ENCODE data around the gene ZNF90. TPM values are rescaled to one million over a fixed set of nuclear protein-coding genes. Genes with fewer than 3 reads are reported as not detected.
"Not testable (repeated sequence)": the region's sequence is repeated elsewhere in the genome, so short reads cannot be mapped to it uniquely, and the experiment has no call there.

ZNF90 gene
- total RNA-seq, 2 experiments from 2014 or later, result 7.8 to 8.5 TPM

DNA sequence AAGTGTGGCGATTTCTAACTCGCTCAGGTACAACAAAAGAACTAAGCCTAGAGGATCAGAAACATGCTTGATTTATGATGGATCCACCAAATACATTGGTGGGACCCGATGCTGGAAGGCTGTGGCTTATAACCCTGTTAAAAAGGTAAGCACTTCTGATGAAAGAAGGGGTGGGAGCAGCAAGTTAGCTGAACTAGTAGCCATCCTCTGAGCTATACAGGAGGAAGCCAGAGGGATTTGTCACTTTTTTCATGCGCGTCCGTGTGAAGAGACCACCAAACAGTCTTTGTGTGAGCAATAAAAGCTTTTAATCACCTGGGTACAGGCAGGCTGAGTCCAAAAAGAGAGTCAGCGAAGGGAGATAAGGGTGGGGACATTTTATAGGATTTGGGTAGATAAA lies 9.2 kb upstream of the ZNF90 start:
- CTCF ChIA-PET; H3K27ac Mint-ChIP-seq; H3K4me3 Mint-ChIP-seq; POLR2A ChIA-PET; H3K36me3 Mint-ChIP-seq (ENCODE audit: low read depth); H3K27me3 Mint-ChIP-seq; DNase-seq; H3K4me1 Mint-ChIP-seq: not testable (repeated sequence)
- H3K9me3 Mint-ChIP-seq, result peaks cover 33% of the 10 kb centered on the region

DNA sequence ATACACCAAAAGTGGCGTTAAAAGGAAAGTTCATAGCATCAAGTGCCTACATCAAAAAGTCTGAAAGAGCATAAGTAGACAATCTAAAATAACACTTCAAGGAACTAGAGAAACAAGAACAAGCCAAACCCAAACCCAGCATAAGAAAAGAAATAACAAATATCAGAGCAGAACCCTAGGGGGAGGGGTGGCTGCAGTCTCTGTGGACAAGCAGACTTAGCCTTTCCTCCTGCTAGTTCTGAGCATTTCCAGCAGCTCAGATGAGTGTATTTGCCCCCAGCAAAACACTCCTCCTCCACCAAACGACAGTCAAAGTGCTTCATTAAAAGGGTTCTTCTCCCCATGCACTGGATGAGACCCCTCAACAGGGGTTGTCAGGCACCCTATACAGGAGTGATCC lies 7.1 kb upstream of the ZNF90 start:
- POLR2A ChIA-PET, result no interaction called here
- Mint-ChIP-seq H3K36me3 (ENCODE audit: low read depth) (peaks cover 4% of the 10 kb centered on the region), H3K27ac (no peak overlapping the region), H3K27me3 (no peaks in the 10 kb centered on the region), H3K9me3 (peaks cover 35% of the 10 kb centered on the region), H3K4me3 (no peak overlapping the region), H3K4me1 (no peaks in the 10 kb centered on the region)
- no peak for DNase-seq
- CTCF ChIA-PET, result no interaction called here

DNA sequence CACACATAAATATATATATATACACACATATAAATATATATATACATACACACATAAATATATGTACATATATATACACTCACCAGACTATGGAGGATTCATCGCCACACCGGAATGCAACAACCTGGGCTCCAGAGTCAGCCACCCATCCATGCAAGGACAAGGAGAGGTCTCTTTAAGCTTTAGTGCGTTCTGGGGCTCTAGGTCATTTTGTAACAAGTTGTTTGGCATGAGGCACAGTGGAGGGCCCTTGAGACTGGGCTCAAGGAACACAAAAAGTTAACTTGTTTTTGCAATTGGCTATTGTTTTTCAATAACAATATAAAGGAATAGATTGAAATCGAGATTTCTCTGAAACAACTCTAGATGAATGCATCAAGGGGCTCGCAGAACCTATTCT lies 4.9 kb upstream of the ZNF90 start:
- no peak for DNase-seq
- no peaks in the 10 kb centered on the region for H3K27me3 Mint-ChIP-seq
- H3K4me3 Mint-ChIP-seq, result no peak overlapping the region
- peaks cover 10% of the 10 kb centered on the region for H3K36me3 Mint-ChIP-seq (ENCODE audit: low read depth)
- ChIA-PET CTCF (no interaction called here), POLR2A (interaction anchor here (0.6 kb wide), 1 partner anchor 12 kb away, joined by 3 read pairs; no protein-coding TSS in a partner anchor)
- peaks cover 31% of the 10 kb centered on the region for H3K9me3 Mint-ChIP-seq
- H3K27ac Mint-ChIP-seq, result no peak overlapping the region
- H3K4me1 Mint-ChIP-seq, result peaks cover 4% of the 10 kb centered on the region

DNA sequence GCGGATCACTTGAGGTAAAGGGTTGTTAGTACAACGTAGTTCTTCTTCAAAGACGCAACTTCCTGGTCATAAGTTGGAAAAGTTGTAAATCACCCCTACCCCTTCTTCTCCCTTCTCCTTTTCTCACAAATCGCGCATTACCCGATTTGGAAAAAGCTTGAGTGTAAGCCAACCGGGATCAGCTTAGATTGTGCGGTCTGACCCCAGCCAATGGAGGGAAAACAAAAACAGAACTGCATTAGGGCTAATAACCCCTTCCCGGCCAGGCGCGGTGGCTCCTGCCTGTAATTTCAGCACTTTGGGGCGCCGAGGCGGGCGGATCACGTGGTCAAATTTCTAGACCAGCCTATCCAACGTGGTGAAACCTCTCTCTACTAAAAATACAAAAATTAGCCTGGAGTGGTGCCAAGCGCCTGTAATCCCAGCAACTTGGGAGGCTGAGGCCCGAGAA lies 806 bp downstream of the ZNF90 start:
- H3K4me3 Mint-ChIP-seq, result peak overlapping the region; percentile 87

DNA sequence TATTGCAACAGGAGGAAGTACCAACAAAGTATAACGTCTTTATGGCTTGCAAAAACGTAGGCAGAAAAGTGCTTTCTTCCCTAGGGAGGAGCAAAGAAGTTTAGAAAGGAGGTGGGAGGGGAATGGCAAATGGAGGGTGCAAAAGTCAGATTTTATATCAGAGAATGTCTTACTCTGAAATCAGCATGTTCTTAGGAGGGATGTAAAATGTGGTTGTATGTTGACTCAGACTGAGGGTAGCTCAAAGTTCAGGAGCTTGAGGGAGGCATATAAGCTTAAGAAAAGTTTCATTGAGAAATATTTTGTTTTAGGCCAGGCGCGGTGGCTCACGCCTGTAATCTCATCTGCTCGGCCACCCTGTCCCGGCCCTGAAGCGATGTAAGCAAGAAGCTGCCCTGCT lies 1.7 kb downstream of the ZNF90 start:
- DNase-seq, result no peak
- ChIA-PET CTCF (interaction anchor here (0.7 kb wide), 2 partner anchors 23 to 735 kb away, joined by 3 to 4 read pairs; no protein-coding TSS in a partner anchor), POLR2A (interaction anchor here (2.3 kb wide), 1 partner anchor 27 kb away, joined by 11 read pairs; no protein-coding TSS in a partner anchor)
- no peak overlapping the region for H3K4me3 Mint-ChIP-seq
- H3K36me3 Mint-ChIP-seq (ENCODE audit: low read depth), result peaks cover 62% of the 10 kb centered on the region
- H3K27me3 Mint-ChIP-seq, result no peaks in the 10 kb centered on the region
- no peak overlapping the region for H3K27ac Mint-ChIP-seq
- H3K9me3 Mint-ChIP-seq, result peaks cover 37% of the 10 kb centered on the region
- peaks cover 18% of the 10 kb centered on the region for H3K4me1 Mint-ChIP-seq

More for the DNA sequence above, 806 bp downstream of the ZNF90 start:
- peaks cover 59% of the 10 kb centered on the region for H3K36me3 Mint-ChIP-seq (ENCODE audit: low read depth)
- ChIA-PET CTCF (no interaction called here), POLR2A (interaction anchor here (0.8 to 2.3 kb wide), 13 partner anchors 26 to 1688 kb away, joined by 3 to 17 read pairs (median 7); partner anchors contain the start of genes ZNF100, ZNF253, ZNF429 and ZNF486)
- peaks cover 35% of the 10 kb centered on the region for H3K9me3 Mint-ChIP-seq
- no peaks in the 10 kb centered on the region for H3K27me3 Mint-ChIP-seq
- DNase-seq, result peak; percentile 20
- H3K27ac Mint-ChIP-seq, result peak overlapping the region; percentile 65
- peaks cover 18% of the 10 kb centered on the region for H3K4me1 Mint-ChIP-seq

DNA sequence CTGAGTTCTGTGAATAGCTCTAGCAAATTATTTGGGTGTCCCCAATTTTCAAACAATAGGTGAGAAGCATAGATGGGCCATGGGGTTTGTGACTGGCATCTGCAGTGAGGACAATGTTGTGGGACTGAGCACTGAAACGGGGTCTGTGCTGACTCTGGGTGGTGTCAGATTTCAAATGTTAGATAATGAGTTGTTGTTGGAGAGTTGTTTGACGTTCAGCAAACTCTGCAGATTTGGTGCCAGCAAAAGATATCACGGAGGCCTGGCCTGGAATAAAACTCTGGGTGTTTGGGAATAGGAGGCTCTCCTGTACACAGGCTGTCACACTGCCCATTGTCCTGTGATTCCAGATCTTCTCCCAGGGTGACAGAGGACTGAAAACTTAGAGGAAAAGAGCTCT lies 2.9 kb downstream of the ZNF90 start:
- ChIA-PET POLR2A (no interaction called here), CTCF (no interaction called here)
- Mint-ChIP-seq H3K36me3 (ENCODE audit: low read depth) (peaks cover 68% of the 10 kb centered on the region), H3K4me1 (peaks cover 18% of the 10 kb centered on the region), H3K4me3 (no peak overlapping the region), H3K27ac (no peak overlapping the region), H3K9me3 (peaks cover 35% of the 10 kb centered on the region), H3K27me3 (no peaks in the 10 kb centered on the region)
- DNase-seq, result no peak

DNA sequence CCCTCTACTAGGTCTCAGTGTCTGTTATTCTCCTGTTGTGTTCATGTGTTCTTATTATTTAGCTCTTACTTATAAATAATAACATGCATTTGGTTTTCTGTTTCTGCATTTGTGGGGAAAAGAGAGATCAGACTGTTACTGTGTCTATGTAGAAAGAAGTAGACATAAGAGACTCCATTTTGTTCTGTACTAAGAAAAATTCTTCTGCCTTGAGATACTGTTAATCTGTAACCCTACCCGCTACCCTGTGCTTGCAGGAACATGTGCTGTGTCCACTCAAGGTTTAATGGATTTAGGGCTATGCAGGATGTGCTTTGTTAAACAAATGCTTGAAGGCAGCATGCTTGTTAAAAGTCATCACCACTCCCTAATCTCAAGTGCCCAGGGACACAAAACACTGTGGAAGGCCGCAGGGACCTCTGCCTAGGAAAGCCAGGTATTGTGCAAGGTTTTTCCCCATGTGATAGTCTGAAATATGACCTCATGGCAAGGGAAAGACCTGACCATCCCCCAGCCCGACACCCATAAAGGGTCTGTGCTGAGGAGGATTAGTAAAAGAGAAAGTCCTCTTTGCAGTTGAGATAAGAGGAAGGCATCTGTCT lies 4.5 kb downstream of the ZNF90 start:
- peaks cover 72% of the 10 kb centered on the region for H3K36me3 Mint-ChIP-seq (ENCODE audit: low read depth)
- H3K4me3 Mint-ChIP-seq, POLR2A ChIA-PET, H3K27ac Mint-ChIP-seq, H3K27me3 Mint-ChIP-seq, DNase-seq, CTCF ChIA-PET: not testable (repeated sequence)
- H3K9me3 Mint-ChIP-seq, result peaks cover 41% of the 10 kb centered on the region
- H3K4me1 Mint-ChIP-seq, result peaks cover 18% of the 10 kb centered on the region

DNA sequence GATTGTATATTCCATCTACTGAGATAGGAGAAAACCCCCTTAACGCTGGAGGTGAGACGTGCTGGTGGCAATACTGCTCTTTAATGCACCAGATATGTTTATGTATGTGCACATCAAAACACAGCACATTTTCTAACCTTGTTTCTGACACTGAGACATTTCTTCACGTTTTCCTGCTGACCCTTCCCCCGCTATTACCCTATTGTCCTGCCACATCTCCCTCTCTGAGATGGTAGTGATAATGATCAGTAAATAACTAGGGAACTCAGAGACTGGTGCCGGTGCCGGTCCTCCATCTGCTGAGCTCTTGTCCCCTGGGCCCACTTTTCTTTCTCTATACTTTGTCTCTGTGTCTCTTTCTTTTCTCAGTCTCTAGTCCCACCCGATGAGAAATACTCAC lies 5.1 kb downstream of the ZNF90 start:
- H3K27ac Mint-ChIP-seq, POLR2A ChIA-PET, H3K4me3 Mint-ChIP-seq, DNase-seq, H3K27me3 Mint-ChIP-seq, CTCF ChIA-PET: not testable (repeated sequence)
- Mint-ChIP-seq H3K9me3 (peaks cover 43% of the 10 kb centered on the region), H3K4me1 (peaks cover 15% of the 10 kb centered on the region), H3K36me3 (ENCODE audit: low read depth) (peaks cover 73% of the 10 kb centered on the region)

DNA sequence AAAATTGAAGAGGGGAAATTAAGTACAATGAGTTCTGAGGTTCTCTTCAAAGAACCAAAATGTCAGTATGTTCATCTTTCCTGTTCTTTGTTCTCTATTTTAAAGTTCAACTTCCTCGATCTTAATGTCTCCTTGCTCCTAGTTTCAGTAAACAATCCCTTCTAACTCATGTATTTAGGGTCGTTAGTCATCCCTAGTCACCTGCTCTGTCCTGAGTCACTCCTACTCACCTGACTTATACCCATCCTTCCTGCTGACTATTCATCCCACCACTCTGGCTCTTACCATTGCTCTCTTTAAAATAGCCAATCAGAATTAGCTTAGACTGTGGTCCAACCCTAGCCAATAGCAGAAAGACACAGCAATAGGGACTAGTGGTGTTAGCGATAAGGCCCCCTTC lies 24.3 kb downstream of the ZNF90 start:
- POLR2A ChIA-PET, result no interaction called here
- Mint-ChIP-seq H3K9me3 (peaks cover 67% of the 10 kb centered on the region), H3K4me1 (no peaks in the 10 kb centered on the region), H3K4me3 (no peak overlapping the region), H3K27ac (no peak overlapping the region), H3K27me3 (no peaks in the 10 kb centered on the region), H3K36me3 (ENCODE audit: low read depth) (peaks cover 72% of the 10 kb centered on the region)
- no peak for DNase-seq
- CTCF ChIA-PET, result no interaction called here

DNA sequence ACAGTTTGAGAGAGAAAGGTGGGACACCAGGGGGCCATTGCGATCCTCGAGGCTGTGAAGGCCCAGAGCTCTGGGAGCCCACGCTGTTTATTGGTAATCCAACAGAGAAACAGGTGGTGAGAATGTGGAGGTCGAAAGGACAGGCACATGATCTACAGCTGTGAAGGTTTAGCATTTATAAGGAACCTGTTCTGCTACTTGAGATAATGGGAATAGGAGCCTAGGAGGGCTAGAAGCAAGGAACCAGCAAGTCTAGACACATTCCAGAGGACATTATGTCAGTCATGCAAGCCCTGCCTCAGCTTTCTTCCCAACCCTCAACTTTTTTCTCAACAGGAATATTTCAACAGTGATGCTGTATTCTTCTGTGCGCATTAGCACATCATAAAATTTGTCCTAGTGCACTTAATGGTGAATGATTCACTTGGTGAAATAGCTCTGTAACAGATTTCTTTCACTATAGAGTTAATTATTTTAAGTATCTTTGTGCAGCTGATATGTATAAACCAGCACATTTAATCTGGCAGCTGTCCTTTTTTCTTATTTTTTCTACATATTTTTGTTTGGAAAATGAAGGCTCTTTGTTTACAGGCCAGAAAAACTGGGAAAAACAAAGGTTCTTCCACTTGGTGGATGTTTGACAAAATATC lies 25.4 kb downstream of the ZNF90 start:
- H3K9me3 Mint-ChIP-seq, result peaks cover 65% of the 10 kb centered on the region
- POLR2A ChIA-PET, result no interaction called here
- no peak for DNase-seq
- H3K27me3 Mint-ChIP-seq, result no peaks in the 10 kb centered on the region
- CTCF ChIA-PET, result interaction anchor here (0.6 kb wide), 1 partner anchor 17 kb away, joined by 5 read pairs; no protein-coding TSS in a partner anchor
- no peak overlapping the region for H3K4me3 Mint-ChIP-seq
- peaks cover 72% of the 10 kb centered on the region for H3K36me3 Mint-ChIP-seq (ENCODE audit: low read depth)
- no peak overlapping the region for H3K27ac Mint-ChIP-seq
- no peaks in the 10 kb centered on the region for H3K4me1 Mint-ChIP-seq

DNA sequence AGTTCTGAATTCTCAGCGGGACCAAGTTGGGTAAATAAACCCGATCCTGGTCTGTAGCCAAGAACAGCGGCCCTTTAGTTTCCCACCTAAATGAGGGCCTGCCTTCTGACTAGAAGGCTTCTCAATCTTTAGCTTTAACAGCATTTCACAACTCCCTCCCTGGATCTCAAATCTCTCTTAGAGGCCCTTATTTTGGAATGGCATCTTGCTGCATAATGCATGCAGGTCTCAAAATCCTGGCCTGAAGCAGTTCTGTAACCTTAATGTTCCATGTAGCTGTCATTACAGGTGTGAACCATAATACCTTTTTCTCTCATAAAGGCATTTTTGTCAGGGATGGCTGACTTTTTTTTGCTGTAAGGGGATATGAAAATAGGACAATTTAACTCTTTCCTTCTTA lies 29.5 kb downstream of the ZNF90 start:
- Mint-ChIP-seq H3K27ac (no peak overlapping the region), H3K27me3 (no peaks in the 10 kb centered on the region), H3K36me3 (ENCODE audit: low read depth) (peaks cover 59% of the 10 kb centered on the region), H3K4me1 (no peaks in the 10 kb centered on the region), H3K4me3 (no peak overlapping the region), H3K9me3 (peaks cover 41% of the 10 kb centered on the region)
- DNase-seq, result no peak
- ChIA-PET CTCF (no interaction called here), POLR2A (no interaction called here)

DNA sequence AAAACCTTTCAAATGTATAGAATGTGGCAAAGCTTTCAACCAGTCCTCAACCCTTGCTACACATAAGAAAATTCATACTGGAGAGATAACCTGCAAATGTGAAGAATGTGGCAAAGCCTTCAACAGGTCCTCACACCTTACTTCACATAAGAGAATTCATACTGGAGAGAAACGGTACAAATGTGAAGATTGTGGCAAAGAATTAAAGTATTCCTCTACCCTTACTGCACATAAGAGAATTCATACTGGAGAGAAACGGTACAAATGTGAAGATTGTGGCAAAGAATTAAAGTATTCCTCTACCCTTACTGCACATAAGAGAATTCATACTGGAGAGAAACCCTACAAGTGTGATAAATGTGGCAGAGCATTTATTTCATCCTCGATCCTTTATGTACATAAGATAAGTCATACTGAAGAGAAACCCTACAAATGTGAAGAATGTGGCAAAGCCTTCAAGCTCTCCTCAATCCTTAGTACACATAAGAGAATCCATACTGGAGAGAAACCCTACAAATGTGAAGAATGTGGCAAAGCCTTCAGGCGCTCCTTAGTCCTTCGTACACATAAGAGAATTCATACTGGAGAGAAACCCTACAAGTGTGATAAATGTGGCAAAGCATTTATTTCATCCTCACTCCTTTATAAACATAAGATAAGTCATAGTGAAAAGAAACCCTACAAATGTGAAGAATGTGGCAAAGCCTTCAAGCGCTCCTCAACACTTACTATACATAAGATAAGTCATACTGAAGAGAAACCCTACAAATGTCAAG lies 40.5 kb downstream of the ZNF90 start:
- POLR2A ChIA-PET, H3K4me3 Mint-ChIP-seq, H3K27me3 Mint-ChIP-seq, CTCF ChIA-PET, DNase-seq, H3K4me1 Mint-ChIP-seq, H3K27ac Mint-ChIP-seq: not testable (repeated sequence)
- Mint-ChIP-seq H3K9me3 (peaks cover 46% of the 10 kb centered on the region), H3K36me3 (ENCODE audit: low read depth) (peaks cover 57% of the 10 kb centered on the region)

DNA sequence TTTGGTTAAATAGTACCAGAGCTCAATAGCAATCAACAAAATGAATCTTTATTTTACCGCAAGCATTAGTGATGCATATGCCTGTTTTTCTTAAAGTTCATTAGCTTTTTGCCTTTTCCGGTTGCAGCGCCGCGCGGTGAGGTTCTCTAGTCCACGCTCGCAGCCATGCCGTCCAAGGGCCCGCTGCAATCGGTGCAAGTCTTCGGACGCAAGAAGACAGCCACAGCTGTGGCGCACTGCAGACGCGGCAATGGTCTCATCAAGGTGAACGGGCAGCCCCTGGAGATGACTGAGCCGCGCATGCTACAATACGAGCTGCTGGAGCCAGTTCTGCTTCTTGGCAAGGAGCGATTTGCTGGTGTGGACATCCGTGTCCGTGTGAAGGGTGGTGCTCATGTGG lies 47.1 kb downstream of the ZNF90 start:
- Mint-ChIP-seq H3K4me3 (no peak overlapping the region), H3K4me1 (no peaks in the 10 kb centered on the region), H3K36me3 (ENCODE audit: low read depth) (peaks cover 45% of the 10 kb centered on the region), H3K9me3 (peaks cover 43% of the 10 kb centered on the region), H3K27me3 (no peaks in the 10 kb centered on the region), H3K27ac (no peak overlapping the region)
- CTCF ChIA-PET, result interaction anchor here (0.7 kb wide), 1 partner anchor 519 kb away, joined by 3 read pairs; no protein-coding TSS in a partner anchor
- POLR2A ChIA-PET, result no interaction called here
- DNase-seq, result no peak

Data from activated CD4-positive, alpha-beta memory T cell treated with anti-CD3 and anti-CD28 coated beads, Interleukin-2, amount 10 ng/mL, durations not matched to agents 7 days and 5 days (primary cell).